HepG2 (cell line): ENCODE measurements around the gene RPUSD3. TPM values are rescaled to one million over a fixed set of nuclear protein-coding genes. Genes with fewer than 3 reads are reported as not detected.
A peak's percentile ranks its signal among the peaks of the same experiment; 100 is the strongest.

ENCODE experiments used
- CCAR2 ChIP-seq: fragments of 200-400 bp; formaldehyde crosslinking; optimal IDR thresholded peaks from 2 replicates; pipeline ENCODE3; 2018; ENCODE audit warnings: low read depth, mild to moderate bottlenecking, low read length, moderate library complexity
- FOXA1 ChIP-seq, 2 experiments: fragments of 450-650 bp in 1 of 2; sonication (generic) in 1 of 2; formaldehyde crosslinking in 1 of 2; IDR thresholded peaks; 2 replicates each; pipeline versions ENCODE4 v1.4.0 to v1.6.1; 2016 to 2020; ENCODE audit warnings: missing genetic modification reagents in 1 of 2
- KDM5A ChIP-seq: fragments of 200-600 bp; sonication (generic); IDR thresholded peaks from 2 replicates; pipeline ENCODE4 v1.7.0; 2018; ENCODE audit warnings: antibody characterized with exemption, mild to moderate bottlenecking, low read length, borderline replicate concordance
- MED1 ChIP-seq: sonication (generic); formaldehyde crosslinking; IDR thresholded peaks from 2 replicates; pipeline ENCODE4 v1.4.0; 2020; ENCODE audit warnings: missing genetic modification reagents
- MEIS1 ChIP-seq: sonication (generic); formaldehyde crosslinking; IDR thresholded peaks from 2 replicates; pipeline ENCODE4 v1.9.0; 2021; ENCODE audit warnings: mild to moderate bottlenecking, missing genetic modification reagents, moderate library complexity, borderline replicate concordance
- MEIS2 ChIP-seq: sonication (generic); formaldehyde crosslinking; IDR thresholded peaks from 2 replicates; pipeline ENCODE4 v1.9.0; 2021; ENCODE audit warnings: mild to moderate bottlenecking, missing genetic modification reagents
- MTF2 ChIP-seq: sonication (generic); formaldehyde crosslinking; IDR thresholded peaks from 2 replicates; pipeline ENCODE4 v1.5.0; 2020; ENCODE audit warnings: missing genetic modification reagents, borderline replicate concordance
- NAIF1 ChIP-seq: sonication (generic); formaldehyde crosslinking; IDR thresholded peaks from 2 replicates; pipeline ENCODE4 v1.5.0; 2020; ENCODE audit warnings: mild to moderate bottlenecking, missing genetic modification reagents, borderline replicate concordance
- PRDM10 ChIP-seq: sonication (generic); formaldehyde crosslinking; IDR thresholded peaks from 2 replicates; pipeline ENCODE4 v1.4.0; 2020; ENCODE audit warnings: low read depth, missing genetic modification reagents
- SAFB2 ChIP-seq: sonication (generic); formaldehyde crosslinking; IDR thresholded peaks from 2 replicates; pipeline ENCODE4 v1.5.1; 2020; ENCODE audit warnings: missing genetic modification reagents, low read depth, mild to moderate bottlenecking, borderline replicate concordance
- SIN3B ChIP-seq: fragments of 150-350 bp; IDR thresholded peaks from 2 replicates; pipeline ENCODE4 v1.6.1; 2014; ENCODE audit warnings: low read length
- SNAPC2 ChIP-seq: sonication (generic); formaldehyde crosslinking; IDR thresholded peaks from 2 replicates; pipeline ENCODE4 v1.8.1; 2022; ENCODE audit warnings: mild to moderate bottlenecking, missing genetic modification reagents
- ZNF136 ChIP-seq: sonication (generic); formaldehyde crosslinking; IDR thresholded peaks from 2 replicates; pipeline ENCODE4 v1.8.1; 2022; ENCODE audit warnings: low read depth, mild to moderate bottlenecking, moderate library complexity, missing genetic modification reagents
- ZNF207 ChIP-seq: fragments of 450-650 bp; IDR thresholded peaks from 2 replicates; pipeline ENCODE4 v1.6.1; 2016; ENCODE audit warnings: antibody characterized with exemption, borderline replicate concordance
- ZNF383 ChIP-seq: sonication (generic); formaldehyde crosslinking; IDR thresholded peaks from 2 replicates; pipeline ENCODE4 v1.4.0; 2020; ENCODE audit warnings: missing genetic modification reagents, mild to moderate bottlenecking, borderline replicate concordance
- ZNF503 ChIP-seq: sonication (generic); formaldehyde crosslinking; IDR thresholded peaks from 2 replicates; pipeline ENCODE4 v1.4.0; 2020; ENCODE audit warnings: missing genetic modification reagents
- ZNF605 ChIP-seq: sonication (generic); formaldehyde crosslinking; IDR thresholded peaks from 2 replicates; pipeline ENCODE4 v1.8.0; 2022; ENCODE audit warnings: mild to moderate bottlenecking, missing genetic modification reagents
- ZNF670 ChIP-seq: sonication (generic); formaldehyde crosslinking; IDR thresholded peaks from 2 replicates; pipeline ENCODE4 v1.8.0; 2022; ENCODE audit warnings: mild to moderate bottlenecking, missing genetic modification reagents, borderline replicate concordance
- polyA plus RNA-seq, 8 experiments: library from polyadenylated mRNA; depleted of rRNA in 3 of 8; stranded (reverse) in 7 of 8; unstranded in 1 of 8; fragments of >200 nt; fragmentation: Illumina TruSeq in 4 of 8; extraction: Trizol in 4 of 8; gene quantifications; 2 replicates each; pipeline versions ENCODE4 v1.2.1 to v1.2.3, GENCODE V29; 2011 to 2016; ENCODE audit warnings: low read depth in 4 of 8, missing spikeins in 1 of 8, mixed read lengths in 1 of 8; ENCODE audit not compliant: insufficient read depth in 1 of 8
- total RNA-seq, 5 experiments: library from RNA; depleted of rRNA; stranded (reverse); fragments of >200 nt; fragmentation: Illumina TruSeq; extraction: Trizol; gene quantifications; 2 replicates each; pipeline ENCODE4 v1.2.3, GENCODE V29; 2016; ENCODE audit warnings: low read depth in 1 of 5
- TF ChIP-seq, protein P1 (sequence below): IDR thresholded peaks from 2 replicates; pipeline ENCODE4 v1.6.1; 2012; ENCODE audit warnings: low read length, improper control_type of control experiment

Gene RPUSD3
- total and polyA plus RNA-seq, 2 of the 13 experiments (the other 11 are each of a cell fraction or from before 2014, with no cell fraction given): 32.1 to 48.7 TPM

DNA sequence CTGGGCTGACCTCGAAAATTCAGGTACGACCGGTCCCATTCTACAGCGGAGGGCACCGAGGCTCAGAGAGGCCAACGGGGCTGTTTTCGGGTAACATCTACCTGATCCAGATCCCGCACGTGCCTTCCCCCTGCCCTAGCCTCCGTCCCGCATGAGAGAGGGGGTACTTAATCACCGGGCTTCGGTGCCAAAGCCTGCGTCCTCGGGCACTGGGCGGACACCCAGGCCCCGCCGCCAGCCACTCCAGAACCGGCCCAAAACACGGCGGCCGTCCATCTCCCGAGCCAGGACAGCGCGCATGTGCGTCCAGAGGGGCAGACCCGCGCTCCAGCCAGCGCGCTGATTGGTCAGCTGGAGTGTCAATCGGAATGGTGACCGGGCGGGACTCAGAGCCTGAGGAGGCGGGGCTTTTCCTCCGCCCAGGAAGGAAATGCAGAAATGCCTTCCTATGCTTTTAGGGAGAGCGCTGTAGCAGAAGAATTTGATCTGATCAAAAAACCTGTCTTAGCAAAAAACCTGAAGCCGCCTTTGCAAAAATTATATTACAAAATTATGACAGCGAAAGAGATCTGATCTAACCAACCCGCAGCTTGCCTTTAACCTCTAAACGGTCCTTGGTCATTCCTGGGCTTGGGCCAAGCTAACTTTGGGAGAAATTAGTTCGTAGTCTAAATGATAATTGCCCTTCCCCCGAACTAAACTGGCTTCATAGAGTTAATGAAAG, at the start of gene RPUSD3 (continued):
- TF ChIP-seq ZNF207: no peak
- no peak for TF ChIP-seq CCAR2
- TF ChIP-seq ZNF605 (CRISPR knock-in tag): no peak
- no peak for TF ChIP-seq ZNF670 (CRISPR knock-in tag)
- TF ChIP-seq NAIF1 (CRISPR knock-in tag): 0 out of 2 replicates have a peak, but pooled peaks have one; percentile 11
- TF ChIP-seq FOXA1 (IDR thresholded peaks at IDR 0.05): no peak
- no peak; the same call in 1 of the 2 replicates for TF ChIP-seq FOXA1 (CRISPR knock-in tag; IDR thresholded peaks at IDR 0.05)
- no peak for TF ChIP-seq SIN3B
- TF ChIP-seq KDM5A: no peak
- TF ChIP-seq SNAPC2 (CRISPR knock-in tag): 0 out of 2 replicates have a peak, but pooled peaks have one; percentile 49
- TF ChIP-seq, protein P1, sequence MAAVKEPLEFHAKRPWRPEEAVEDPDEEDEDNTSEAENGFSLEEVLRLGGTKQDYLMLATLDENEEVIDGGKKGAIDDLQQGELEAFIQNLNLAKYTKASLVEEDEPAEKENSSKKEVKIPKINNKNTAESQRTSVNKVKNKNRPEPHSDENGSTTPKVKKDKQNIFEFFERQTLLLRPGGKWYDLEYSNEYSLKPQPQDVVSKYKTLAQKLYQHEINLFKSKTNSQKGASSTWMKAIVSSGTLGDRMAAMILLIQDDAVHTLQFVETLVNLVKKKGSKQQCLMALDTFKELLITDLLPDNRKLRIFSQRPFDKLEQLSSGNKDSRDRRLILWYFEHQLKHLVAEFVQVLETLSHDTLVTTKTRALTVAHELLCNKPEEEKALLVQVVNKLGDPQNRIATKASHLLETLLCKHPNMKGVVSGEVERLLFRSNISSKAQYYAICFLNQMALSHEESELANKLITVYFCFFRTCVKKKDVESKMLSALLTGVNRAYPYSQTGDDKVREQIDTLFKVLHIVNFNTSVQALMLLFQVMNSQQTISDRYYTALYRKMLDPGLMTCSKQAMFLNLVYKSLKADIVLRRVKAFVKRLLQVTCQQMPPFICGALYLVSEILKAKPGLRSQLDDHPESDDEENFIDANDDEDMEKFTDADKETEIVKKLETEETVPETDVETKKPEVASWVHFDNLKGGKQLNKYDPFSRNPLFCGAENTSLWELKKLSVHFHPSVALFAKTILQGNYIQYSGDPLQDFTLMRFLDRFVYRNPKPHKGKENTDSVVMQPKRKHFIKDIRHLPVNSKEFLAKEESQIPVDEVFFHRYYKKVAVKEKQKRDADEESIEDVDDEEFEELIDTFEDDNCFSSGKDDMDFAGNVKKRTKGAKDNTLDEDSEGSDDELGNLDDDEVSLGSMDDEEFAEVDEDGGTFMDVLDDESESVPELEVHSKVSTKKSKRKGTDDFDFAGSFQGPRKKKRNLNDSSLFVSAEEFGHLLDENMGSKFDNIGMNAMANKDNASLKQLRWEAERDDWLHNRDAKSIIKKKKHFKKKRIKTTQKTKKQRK: no peak
- no peak for TF ChIP-seq ZNF383 (CRISPR knock-in tag)
- no peak for TF ChIP-seq MEIS2 (CRISPR knock-in tag)
- 0 out of 2 replicates have a peak, but pooled peaks have one; percentile 59 for TF ChIP-seq ZNF136
- no peak for TF ChIP-seq SAFB2
- TF ChIP-seq MTF2 (CRISPR knock-in tag): peak; percentile 41; the same call in 1 of the 2 replicates
- no peak for TF ChIP-seq PRDM10 (CRISPR knock-in tag)
- no peak for TF ChIP-seq ZNF503 (CRISPR knock-in tag)
- TF ChIP-seq MED1: peak; percentile 47; the same call in 1 of the 2 replicates
- TF ChIP-seq MEIS1 (CRISPR knock-in tag): peak; percentile 79; the same call in 1 of the 2 replicates
